Neural cell (in vitro differentiated cells): ENCODE measurements around the gene SWI5. TPM values are rescaled to one million over a fixed set of nuclear protein-coding genes. Genes with fewer than 3 reads are reported as not detected.

ENCODE experiments used
- polyA plus RNA-seq: library from polyadenylated mRNA; depleted of rRNA; stranded (reverse); fragments of >200 nt; gene quantifications from 2 replicates; pipeline ENCODE4 v1.2.3, GENCODE V29; 2014
- small RNA-seq, 3 experiments: library from RNA; depleted of rRNA; stranded (forward); fragments of <200 nt; gene quantifications; one replicate each; pipeline ENCODE3, GENCODE V24; 2012

SWI5 gene
- polyA plus RNA-seq, 1 donor from 2014 or later = 67.1 TPM

Small RNA genes within 50 kb of the gene (small RNA-seq; reads per million reads assigned to genes)
- 2.8 to 5.8 (median 3.5) reads per million in 3 experiments for gene MIR199B
- gene MIR3154 = 0 reads per million in 3 experiments

Other genes with a start within 250 kb of the SWI5 start
- gene NAIF1, start 209.0 kb upstream of the SWI5 start, polyA plus RNA-seq = 9.9 and 10.2 TPM in 2 replicates
- 43.7 and 50.7 TPM in 2 replicates for gene SLC25A25, start 208.0 kb upstream of the SWI5 start, polyA plus RNA-seq
- gene PTGES2, start 148.5 kb upstream of the SWI5 start, polyA plus RNA-seq = 55.9 and 68.0 TPM in 2 replicates
- not detected in 2 replicates for gene LCN2, start 126.8 kb upstream of the SWI5 start, polyA plus RNA-seq
- 270 and 330 TPM in 2 replicates for gene BBLN, start 116.0 kb upstream of the SWI5 start, polyA plus RNA-seq
- 25.6 and 27.8 TPM in 2 replicates for gene CIZ1, start 84.7 kb upstream of the SWI5 start, polyA plus RNA-seq
- gene DNM1, start 72.9 kb upstream of the SWI5 start, polyA plus RNA-seq = 104 and 180 TPM in 2 replicates
- 44.3 and 46.3 TPM in 2 replicates for gene GOLGA2, start 269 bp upstream of the SWI5 start, polyA plus RNA-seq
- 22.3 and 31.0 TPM in 2 replicates for gene TRUB2, start 46.2 kb downstream of the SWI5 start, polyA plus RNA-seq
- 94.5 and 108 TPM in 2 replicates for gene COQ4, start 46.6 kb downstream of the SWI5 start, polyA plus RNA-seq
- 31.6 and 34.2 TPM in 2 replicates for gene SLC27A4, start 64.3 kb downstream of the SWI5 start, polyA plus RNA-seq
- 66.0 and 80.8 TPM in 2 replicates for gene URM1, start 95.1 kb downstream of the SWI5 start, polyA plus RNA-seq
- gene CERCAM, start 144.6 kb downstream of the SWI5 start, polyA plus RNA-seq = 1.1 and 1.8 TPM in 2 replicates
- gene ODF2, start 179.7 kb downstream of the SWI5 start, polyA plus RNA-seq = 39.3 and 40.4 TPM in 2 replicates
- 29.6 and 33.2 TPM in 2 replicates for gene GLE1, start 228.4 kb downstream of the SWI5 start, polyA plus RNA-seq